ENCODE measurements around the gene NPL.

NPL gene

GRCh38 chr1:182789138-182790076, at the start of gene NPL:
TSS of gene NPL (plus strand) at chr1:182789773. CDS start at chr1:182794372, 4,599 bp downstream.
- DNase-seq: peak; percentile 75

- DNase-seq: no peak
Measured at GRCh38 chr1:182740120-182740519, 49.5 kb upstream of the NPL start.

- DNase-seq: no peak
Measured at GRCh38 chr1:182742780-182743179, 46.8 kb upstream of the NPL start.

GRCh38 chr1:182752077-182752988, 37.2 kb upstream of the NPL start:
- DNase-seq: no peak

GRCh38 chr1:182754087-182754486, 35.5 kb upstream of the NPL start:
- no peak for DNase-seq

GRCh38 chr1:182754543-182755314, 34.8 kb upstream of the NPL start:
- no peak for DNase-seq

GRCh38 chr1:182755632-182756031, 33.9 kb upstream of the NPL start:
- no peak for DNase-seq

GRCh38 chr1:182756423-182756822, 33.1 kb upstream of the NPL start:
- no peak for DNase-seq

GRCh38 chr1:182761396-182762395, 27.9 kb upstream of the NPL start:
- DNase-seq: no peak

GRCh38 chr1:182762536-182762935, 27.0 kb upstream of the NPL start:
- DNase-seq: no peak

- DNase-seq: no peak
Measured at GRCh38 chr1:182764029-182764727, 25.4 kb upstream of the NPL start.

GRCh38 chr1:182765391-182765790, 24.2 kb upstream of the NPL start:
- DNase-seq: no peak

GRCh38 chr1:182766050-182766449, 23.5 kb upstream of the NPL start:
- DNase-seq: no peak

- no peak for DNase-seq
Measured at GRCh38 chr1:182766881-182767645, 22.5 kb upstream of the NPL start.

- no peak for DNase-seq
Measured at GRCh38 chr1:182768963-182769362, 20.6 kb upstream of the NPL start.

GRCh38 chr1:182770232-182770631, 19.3 kb upstream of the NPL start:
- DNase-seq: no peak

- no peak for DNase-seq
Measured at GRCh38 chr1:182771187-182771984, 18.2 kb upstream of the NPL start.

- no peak for DNase-seq
Measured at GRCh38 chr1:182777386-182777785, 12.2 kb upstream of the NPL start.

GRCh38 chr1:182778862-182779261, 10.7 kb upstream of the NPL start:
- no peak for DNase-seq

All from activated T-cell treated with anti-CD3 and anti-CD28 coated beads for 4 hours (primary cell).